SK-N-DZ (cell line): Measurements from ENCODE around the gene TEX12.

Source experiments
- DNase-seq: peaks from one replicate; pipeline ENCODE4 v3.0.0-alpha.2; 2015; ENCODE audit warnings: low spot score
- small RNA-seq, 2 experiments: library from RNA; depleted of rRNA; stranded (forward); fragments of <200 nt; gene quantifications; one replicate each; pipeline ENCODE3, GENCODE V24; 2014

The TEX12 gene

DNA sequence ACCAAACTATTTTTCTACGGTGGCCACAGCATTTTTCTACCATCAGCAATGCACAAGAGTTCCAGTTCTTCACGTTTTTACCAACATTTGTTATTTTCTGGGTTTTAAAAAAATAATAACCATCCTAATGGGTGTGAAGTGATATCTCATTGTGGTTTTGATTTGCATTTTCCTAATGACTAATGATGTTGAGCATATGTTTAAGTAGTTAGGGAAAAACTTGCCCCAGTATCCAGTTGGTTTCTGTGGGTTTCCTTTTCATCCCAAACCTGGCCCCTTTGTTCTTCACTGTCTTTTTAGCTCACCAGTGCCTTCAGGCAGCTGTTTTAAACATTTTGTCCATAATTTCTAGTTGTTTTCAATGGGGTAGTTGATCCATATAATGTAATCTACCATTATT lies 44.4 kb downstream of the TEX12 start:
- no peak for DNase-seq

- no peak for DNase-seq
These were observed 45.1 kb downstream of the TEX12 start for GRCh38 chr11:112212290-112212689.

DNA sequence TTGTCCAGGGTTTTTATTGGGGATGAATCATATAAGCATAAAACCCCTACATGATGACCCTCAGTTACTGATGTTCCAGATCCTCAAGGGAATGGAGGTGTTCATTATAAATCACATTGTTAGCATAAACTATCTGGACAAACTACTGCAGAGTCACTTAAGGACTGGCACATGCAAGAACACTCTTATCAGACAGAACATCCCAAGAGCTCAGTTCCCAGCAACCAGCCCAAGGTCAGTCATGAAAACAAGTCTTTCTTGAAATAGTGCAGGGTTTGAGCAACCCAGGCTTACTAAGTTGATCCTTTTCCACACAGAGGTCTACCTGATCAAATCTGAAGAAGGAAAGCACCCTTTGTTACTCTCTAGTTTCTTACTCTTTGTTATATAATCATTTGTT lies 45.5 kb downstream of the TEX12 start:
- no peak for DNase-seq

DNA sequence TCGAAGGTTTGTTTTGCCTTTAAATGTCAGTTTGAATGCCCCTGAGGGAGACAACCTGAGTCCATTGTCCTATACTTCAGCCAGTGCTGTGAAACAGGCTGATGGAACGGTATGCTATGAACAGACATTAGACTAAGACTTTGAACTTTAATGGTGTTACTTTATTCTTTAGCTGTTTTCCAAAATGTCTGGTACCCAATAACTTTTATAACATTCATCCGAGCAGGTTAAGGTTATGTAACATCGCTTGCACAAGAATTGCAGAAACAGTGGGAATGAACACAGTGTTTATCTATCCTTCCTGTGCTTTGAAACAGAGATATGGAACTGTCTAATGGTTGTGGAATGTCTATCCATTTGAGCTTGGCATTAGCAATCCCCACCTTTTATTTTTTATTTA lies 46.6 kb downstream of the TEX12 start:
- DNase-seq: no peak

- no peak for DNase-seq
These were observed 48.4 kb downstream of the TEX12 start for GRCh38 chr11:112215621-112216020.

GRCh38 chr11:112216561-112217105 lies 49.5 kb downstream of the TEX12 start:
- no peak for DNase-seq

GRCh38 chr11:112219476-112220232 lies 52.5 kb downstream of the TEX12 start:
- DNase-seq: peak; percentile 58

DNA sequence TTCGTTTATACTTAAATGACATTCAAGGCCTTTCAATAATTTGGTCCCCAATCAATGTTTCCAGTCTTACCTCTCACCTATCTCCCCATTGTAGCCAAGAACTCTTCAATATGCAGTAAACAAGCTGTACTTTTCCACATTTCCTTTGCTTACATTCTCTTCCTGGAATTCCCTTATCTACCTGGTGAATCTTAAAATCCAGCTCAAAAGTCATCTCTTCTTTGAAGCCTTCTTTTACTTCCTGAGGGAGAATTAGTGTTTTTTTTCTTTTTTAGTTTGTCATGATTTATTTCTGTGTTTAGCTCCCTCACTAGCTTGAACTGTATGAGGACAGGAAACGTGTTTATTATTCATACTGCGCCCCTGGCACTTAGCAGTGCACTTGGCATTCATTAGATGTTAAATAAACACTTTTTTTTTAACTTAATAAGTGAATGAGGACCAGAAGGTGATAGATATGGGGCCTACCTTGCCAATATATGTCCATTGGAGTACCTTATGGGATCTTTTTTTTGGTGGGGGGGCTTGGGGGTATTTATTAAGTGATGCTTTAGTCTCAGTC lies 54.2 kb downstream of the TEX12 start:
- DNase-seq: no peak

Small RNA genes within 50 kb of the gene (small RNA-seq; reads per million reads assigned to genes)
- 0 reads per million in 2 experiments for gene MRPS36P4
